K562 (cell line): ENCODE data around the gene TIMP3. TPM values are rescaled to one million over a fixed set of nuclear protein-coding genes. Genes with fewer than 3 reads are reported as not detected.
A peak's percentile ranks its signal among the peaks of the same experiment; 100 is the strongest.

Experiments
- ATAC-seq: fragments of 200-7000 bp; cut with Tn5 transposase; 3 replicates; pipeline ENCODE4 v1.9.1; 2020; ENCODE audit warnings: moderate library complexity
- BruUV-seq: library from RNA; stranded (reverse); fragments of 400-500 nt; replicated peaks from 2 replicates; lab custom pipeline; 2021; lab: Mats Ljungman, UMichigan
- CTCF ChIA-PET: fragments of 300-600 bp; formaldehyde crosslinking; extraction: SDS; loops from one replicate; lab custom pipeline; 2021; ENCODE audit warnings: low intra/inter-chr PET ratio; lab: Yijun Ruan, JAX
- POLR2A ChIA-PET: fragments of 300-600, 350-650 bp; sonication (Branson Sonifier 250); formaldehyde crosslinking; extraction: SDS; loops from one replicate; lab custom pipeline; 2021; ENCODE audit warnings: antibody characterized with exemption, inconsistent platforms; lab: Yijun Ruan, JAX
- DNase-seq, 4 experiments: peaks; one replicate each; pipeline versions ENCODE4 v3.0.0 to v3.0.0-alpha.2; 2011 to 2018; ENCODE audit warnings: low spot score in 3 of 4, mixed read lengths in 3 of 4; ENCODE audit errors: extremely low read depth in 1 of 4
- FAIRE-seq: peaks from 2 replicates; lab custom pipeline; 2011; peaks lifted over from hg19 to GRCh38; lab: Jason Lieb, UNC
- H2AFZ ChIP-seq: 2 replicates; pipeline ENCODE4 v1.6.0; 2011; ENCODE audit warnings: low read depth, low read length, control low read depth, inconsistent platforms
- H3K27ac ChIP-seq: fragments of 200-600 bp; 3 replicates; pipeline ENCODE4 v1.8.0; 2011; ENCODE audit warnings: low read depth, mild to moderate bottlenecking, control low read depth, inconsistent platforms, low read length, moderate library complexity, mixed read lengths; ENCODE audit errors: extremely low read depth
- H3K27me3 ChIP-seq, 2 experiments: fragments of 300-600 bp in 1 of 2; 2 replicates in 1 of 2; 3 replicates in 1 of 2; pipeline versions ENCODE4 v1.6.0 to v1.8.0; 2011; ENCODE audit warnings: inconsistent platforms in 2 of 2, low read length in 2 of 2, mild to moderate bottlenecking in 1 of 2, mixed read lengths in 1 of 2, moderate library complexity in 1 of 2; ENCODE audit not compliant: control insufficient read depth in 2 of 2, insufficient read depth in 2 of 2
- H3K36me3 ChIP-seq: fragments of 300-600 bp; 3 replicates; pipeline ENCODE4 v1.8.0; 2011; ENCODE audit warnings: mild to moderate bottlenecking, low read length, inconsistent platforms; ENCODE audit not compliant: control insufficient read depth, insufficient read depth
- H3K4me1 ChIP-seq, 2 experiments: fragments of 200-600 bp in 1 of 2; replicated peaks in 1 of 2; 2 replicates in 1 of 2; 3 replicates in 1 of 2; pipeline versions ENCODE4 v1.5.1 to v1.8.0; 2011; ENCODE audit warnings: inconsistent platforms in 2 of 2, low read length in 2 of 2, mild to moderate bottlenecking in 1 of 2, mixed read lengths in 1 of 2, moderate library complexity in 1 of 2; ENCODE audit not compliant: control insufficient read depth in 2 of 2, insufficient read depth in 2 of 2
- H3K4me2 ChIP-seq: 2 replicates; pipeline ENCODE4 v1.6.1; 2011; ENCODE audit warnings: low read length, control low read depth, inconsistent platforms, mixed read lengths; ENCODE audit not compliant: insufficient read depth
- H3K4me3 ChIP-seq: fragments of 200-600 bp; sonication (generic), shearing (Covaris generic); 2 replicates; pipeline ENCODE4 v1.5.1; 2016; ENCODE audit warnings: control low read depth, inconsistent platforms
- H3K79me2 ChIP-seq: fragments of 200-600 bp; 3 replicates; pipeline ENCODE4 v1.8.0; 2011; ENCODE audit warnings: low read length, inconsistent platforms; ENCODE audit not compliant: control insufficient read depth, insufficient read depth
- H3K9ac ChIP-seq, 2 experiments: 2 replicates each; pipeline versions ENCODE4 v1.6.0 to v1.6.1; 2011; ENCODE audit warnings: low read depth in 2 of 2, low read length in 2 of 2, control low read depth in 1 of 2, inconsistent platforms in 1 of 2, mild to moderate bottlenecking in 1 of 2, mixed read lengths in 1 of 2; ENCODE audit not compliant: insufficient read depth in 1 of 2
- H3K9me1 ChIP-seq: one replicate; pipeline ENCODE4 v1.6.0; 2011; ENCODE audit warnings: inconsistent platforms, mild to moderate bottlenecking, low read length, moderate library complexity; ENCODE audit not compliant: control insufficient read depth, insufficient read depth
- H3K9me3 ChIP-seq: replicated peaks from 2 replicates; pipeline ENCODE4 v1.5.1; 2011; ENCODE audit warnings: low read depth, low read length, inconsistent platforms; ENCODE audit not compliant: control insufficient read depth, insufficient read depth
- H4K20me1 ChIP-seq: replicated peaks from 2 replicates; pipeline ENCODE4 v1.6.1; 2011; ENCODE audit warnings: low read length, inconsistent platforms, mixed read lengths; ENCODE audit not compliant: control insufficient read depth, insufficient read depth
- ARNT ChIP-seq, 2 experiments: fragments of 450-650 bp; IDR thresholded peaks; 2 replicates each; pipeline ENCODE4 v1.6.1; 2016; ENCODE audit warnings: mild to moderate bottlenecking in 1 of 2
- HDAC1 ChIP-seq, 2 experiments: fragments of 450-650 bp; IDR thresholded peaks; 2 replicates each; pipeline ENCODE4 v1.6.1; 2016 to 2017; ENCODE audit warnings: inconsistent platforms in 1 of 2, mild to moderate bottlenecking in 1 of 2, moderate library complexity in 1 of 2
- NFE2L1 ChIP-seq: fragments of 450-650 bp; IDR thresholded peaks from 2 replicates; pipeline ENCODE4 v1.6.1; 2016; ENCODE audit warnings: missing genetic modification characterization, low read depth, mild to moderate bottlenecking, missing compliant biosample characterization, moderate library complexity, borderline replicate concordance
- NONO ChIP-seq, 2 experiments: fragments of 200-400 bp in 1 of 2; fragments of 450-650 bp in 1 of 2; formaldehyde crosslinking in 1 of 2; IDR thresholded peaks; 2 replicates each; pipeline ENCODE4 v1.6.1; 2017; ENCODE audit warnings: low read depth in 2 of 2, mild to moderate bottlenecking in 2 of 2, moderate library complexity in 2 of 2, low read length in 1 of 2
- THRB ChIP-seq: fragments of 450-650 bp; formaldehyde crosslinking; conservative IDR thresholded peaks from 2 replicates; pipeline ENCODE4 v1.4.0; 2022; ENCODE audit warnings: mild to moderate bottlenecking, missing genetic modification characterization
- ZHX1 ChIP-seq: fragments of 150-350 bp; conservative IDR thresholded peaks from 2 replicates; pipeline ENCODE4 v1.6.1; 2014; ENCODE audit warnings: low read length
- WGBS: fragments of 100-300 bp; shearing (Covaris generic); methylation state at CpG from one replicate; pipeline ENCODE4 v1.1.6; 2016; ENCODE audit warnings: low coverage, mixed read lengths; ENCODE audit not compliant: insufficient coverage; ENCODE audit errors: missing lambda C conversion rate; 5-methylcytosine and 5-hydroxymethylcytosine counted together
- in situ Hi-C: fragments of 300-500 bp; cut with MboI; formaldehyde crosslinking; loops from 4 replicates; pipeline ENCODE4 v1.15.0; 2018; ENCODE audit warnings: inconsistent platforms, mixed read lengths
- intact Hi-C: fragments of 100-400 bp; cut with micrococcal nuclease; formaldehyde crosslinking; loops from 2 replicates; pipeline ENCODE4 v1.14.2; 2022
- polyA plus RNA-seq, 8 experiments: library from polyadenylated mRNA; depleted of rRNA in 4 of 8; stranded (reverse) in 5 of 8; unstranded in 3 of 8; fragments of >200 nt; fragmentation: Nextera tagmentation in 2 of 8; fragmentation: Illumina TruSeq in 1 of 8; extraction: Ambion mirVana in 2 of 8; extraction: Trizol in 1 of 8; gene quantifications; 2 replicates each; pipeline versions ENCODE4 v1.2.1 to v1.2.3, GENCODE V29; 2011 to 2014; ENCODE audit warnings: inconsistent platforms in 1 of 8, missing spikeins in 1 of 8
- total RNA-seq, 7 experiments: library from RNA; depleted of rRNA in 6 of 7; stranded (reverse); fragments of >200 nt in 6 of 7; fragmentation: Illumina TruSeq in 2 of 7; extraction: Trizol in 2 of 7; gene quantifications; 2 replicates each; pipeline versions ENCODE4 v1.2.1 to v1.2.3, GENCODE V29; 2011 to 2021; ENCODE audit warnings: low replicate concordance in 1 of 7

TIMP3 gene
- total and polyA plus RNA-seq, 9 of the 15 experiments (the other 6 are each of a cell fraction or from before 2014, with no cell fraction given): 0.07 to 0.73 (median 0.18) TPM

GRCh38 chr22:32905400-32905799 lies 103.9 kb downstream of the TIMP3 start (continued):
- TF ChIP-seq ZHX1 (no peak), ARNT (IDR thresholded peaks at IDR 0.05) (no peak)

- no peak for FAIRE-seq
- H3K79me2 ChIP-seq: no peaks in the 10 kb centered on the region
- BruUV-seq: no TSS peak
- in situ Hi-C loops: loop anchor here (10.0 kb wide), 1 partner anchor 545 kb away; no protein-coding TSS in a partner anchor
- TF ChIP-seq NONO (IDR thresholded peaks at IDR 0.05; ENCODE audit: low read depth in 2 of 2, low read length in 1 of 2): no peak
- no peak for TF ChIP-seq THRB (CRISPR knock-in tag)
- no peak for TF ChIP-seq HDAC1 (IDR thresholded peaks at IDR 0.05)
- TF ChIP-seq NFE2L1 (tag): no peak
- H3K36me3 ChIP-seq: no peaks in the 10 kb centered on the region
- WGBS: 59% methylated on average over 16 of the region's 21 CpGs
- POLR2A ChIA-PET: no interaction called here
- no peaks in the 10 kb centered on the region for H4K20me1 ChIP-seq
- no peaks in the 10 kb centered on the region for H3K9me1 ChIP-seq
- no peak overlapping the region for H3K27ac ChIP-seq
- no peak overlapping the region; a peak in 1 of 4 replicates for H3K9ac ChIP-seq
- H3K9me3 ChIP-seq: no peaks in the 10 kb centered on the region
- ATAC-seq: peak; percentile 34; the same call in 1 of the 3 replicates
- CTCF ChIA-PET: no interaction called here
- H3K4me2 ChIP-seq: no peak overlapping the region
- no peak overlapping the region for H3K4me3 ChIP-seq
- H2AFZ ChIP-seq: no peak overlapping the region
- no peak for DNase-seq
- intact Hi-C loops: no loop called here
- no peaks in the 10 kb centered on the region for H3K27me3 ChIP-seq
- no peaks in the 10 kb centered on the region; a peak in 2 of 5 replicates for H3K4me1 ChIP-seq
Measured at GRCh38 chr22:32909581-32910428, 108.3 kb downstream of the TIMP3 start.
